GM23248 (cell line): ENCODE data around the gene SLC6A18.

ENCODE experiments used
- EZH2 ChIP-seq: fragments of 200-600 bp; sonication (generic); IDR thresholded peaks from 2 replicates; pipeline ENCODE4 v1.6.1; 2018; ENCODE audit warnings: antibody characterized with exemption, mild to moderate bottlenecking; ENCODE audit not compliant: insufficient read depth, poor library complexity, severe bottlenecking
- EZH2phosphoT487 ChIP-seq: fragments of 200-600 bp; sonication (generic); IDR thresholded peaks from 2 replicates; pipeline ENCODE4 v1.6.1; 2018; ENCODE audit warnings: antibody characterized with exemption, moderate library complexity, mild to moderate bottlenecking, low read depth; ENCODE audit not compliant: insufficient read depth

DNA sequence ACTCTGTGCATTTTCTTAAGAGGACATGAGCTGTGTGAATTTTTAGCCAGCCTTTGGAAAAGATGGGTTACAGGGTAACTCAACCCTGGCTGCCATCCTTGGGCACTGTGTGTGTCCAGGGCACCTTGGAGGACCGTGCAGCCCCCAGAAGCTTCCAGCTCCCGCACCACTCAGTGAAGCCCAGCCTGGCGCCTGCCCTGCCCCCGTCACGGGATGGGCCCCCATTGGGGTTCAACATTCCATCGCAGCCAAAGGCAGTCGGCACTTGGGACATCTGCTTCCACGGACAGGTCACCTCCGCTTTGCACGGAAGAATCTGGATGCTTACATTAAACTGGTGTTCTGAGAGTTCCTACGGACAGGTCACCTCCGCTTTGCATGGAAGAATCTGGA lies 1.9 kb upstream of the SLC6A18 start:
- TF ChIP-seq EZH2phosphoT487 (no peak), EZH2 (no peak)
